BLaER1 treated with 17β-estradiol and CSF1 and Interleukin-3, amounts not matched to agents 10 nM and 100 nM (cell line): ENCODE results near the gene MEGF6.

Experiments
- H3K27ac ChIP-seq, 11 experiments: shearing (Covaris generic); formaldehyde crosslinking; 2 replicates each; pipeline ENCODE4 v1.8.1; 2022
- H3K27me3 ChIP-seq, 11 experiments: shearing (Covaris generic); formaldehyde crosslinking; 2 replicates each; pipeline ENCODE4 v1.8.1; 2022
- H3K36me3 ChIP-seq, 11 experiments: shearing (Covaris generic); formaldehyde crosslinking; 2 replicates each; pipeline ENCODE4 v1.8.1; 2022
- H3K4me1 ChIP-seq, 10 experiments: shearing (Covaris generic); formaldehyde crosslinking; 2 replicates each; pipeline ENCODE4 v1.8.1; 2022
- H3K4me2 ChIP-seq, 11 experiments: shearing (Covaris generic); formaldehyde crosslinking; 2 replicates each; pipeline ENCODE4 v1.8.1; 2022
- H3K4me3 ChIP-seq, 10 experiments: shearing (Covaris generic); formaldehyde crosslinking; 2 replicates each; pipeline ENCODE4 v1.8.1; 2022
- H3K9ac ChIP-seq, 11 experiments: shearing (Covaris generic); formaldehyde crosslinking; 2 replicates each; pipeline ENCODE4 v1.8.1; 2022
- H3K9me3 ChIP-seq, 11 experiments: shearing (Covaris generic); formaldehyde crosslinking; replicated peaks in 1 of 11; 2 replicates each; pipeline ENCODE4 v1.8.1; 2022
- H4K20me1 ChIP-seq, 11 experiments: shearing (Covaris generic); formaldehyde crosslinking; 2 replicates each; pipeline ENCODE4 v1.8.1; 2022
- Cebpa-rat ChIP-seq, 11 experiments: shearing (Covaris generic); IDR thresholded peaks; 2 replicates each; pipeline ENCODE4 v1.8.1; 2022

The MEGF6 gene

DNA sequence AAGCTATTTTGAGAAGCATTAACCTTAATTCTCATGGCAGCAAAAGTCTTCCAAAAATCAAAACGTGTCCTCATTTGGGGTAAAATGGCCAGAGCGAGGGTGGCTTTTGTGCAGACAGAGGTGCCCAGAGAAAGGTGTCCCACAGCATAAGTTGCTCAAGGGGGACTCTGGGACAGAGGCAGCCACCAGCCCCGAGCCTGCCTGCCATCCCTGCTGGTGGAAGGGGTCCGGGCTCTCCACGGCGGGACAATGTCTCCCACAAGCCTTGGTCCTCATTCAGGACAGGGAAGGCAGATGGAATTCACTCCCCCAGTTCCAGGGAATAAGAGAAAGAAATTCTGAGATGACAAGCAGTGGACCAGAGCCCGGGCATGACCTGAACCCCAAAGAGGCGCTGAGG lies 169.4 kb downstream of the MEGF6 start:
- TF ChIP-seq Cebpa-rat (IDR thresholded peaks at IDR 0.05), result no peak
- Histone ChIP-seq H3K27me3 (peaks cover 0 to 14% (median 0%) of the 10 kb centered on the region in 11 experiments; a peak in 6 of 22 replicates), H3K9me3 (peaks cover 9 to 15% (median 14%) of the 10 kb centered on the region in 11 experiments; a peak in 19 of 22 replicates), H3K36me3 (no peaks in the 10 kb centered on the region), H3K4me3 (no peak overlapping the region), H3K4me1 (no peaks in the 10 kb centered on the region; a peak in 1 of 20 replicates), H3K9ac (no peak overlapping the region), H4K20me1 (peaks cover 0 to 7% (median 0%) of the 10 kb centered on the region in 11 experiments; a peak in 3 of 22 replicates), H3K27ac (no peak overlapping the region), H3K4me2 (no peak overlapping the region)

DNA sequence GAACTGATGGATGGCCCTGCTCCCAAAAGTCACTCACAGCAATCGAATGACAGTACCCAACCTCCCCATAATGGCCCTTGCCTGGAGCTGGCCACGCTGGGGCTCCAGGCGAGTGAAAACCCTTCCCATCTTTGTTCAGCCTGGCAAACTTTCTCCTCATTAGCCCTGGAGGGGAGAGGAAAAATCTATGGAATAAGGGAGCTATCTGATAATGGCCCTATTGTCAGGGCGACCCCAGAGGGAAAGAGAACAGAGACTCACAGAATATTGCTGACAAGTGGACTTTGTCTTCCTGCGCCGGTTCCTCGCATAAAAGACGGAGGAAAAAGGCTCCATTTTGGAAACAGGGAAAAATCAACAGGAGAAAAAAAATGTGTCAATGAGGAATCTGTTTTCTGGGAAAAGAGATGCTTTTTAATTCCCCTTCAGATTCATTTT lies 169.9 kb downstream of the MEGF6 start:
- Histone ChIP-seq H3K4me1 (no peaks in the 10 kb centered on the region; a peak in 1 of 20 replicates), H3K36me3 (no peaks in the 10 kb centered on the region), H3K27ac (no peak overlapping the region), H4K20me1 (peaks cover 0 to 11% (median 0%) of the 10 kb centered on the region in 11 experiments; a peak in 3 of 22 replicates), H3K4me3 (no peak overlapping the region), H3K4me2 (no peak overlapping the region), H3K9ac (no peak overlapping the region), H3K27me3 (peaks cover 0 to 17% (median 0%) of the 10 kb centered on the region in 11 experiments; a peak in 6 of 22 replicates), H3K9me3 (peaks cover 7 to 12% (median 9%) of the 10 kb centered on the region in 11 experiments; a peak in 19 of 22 replicates)
- no peak for TF ChIP-seq Cebpa-rat (IDR thresholded peaks at IDR 0.05)

DNA sequence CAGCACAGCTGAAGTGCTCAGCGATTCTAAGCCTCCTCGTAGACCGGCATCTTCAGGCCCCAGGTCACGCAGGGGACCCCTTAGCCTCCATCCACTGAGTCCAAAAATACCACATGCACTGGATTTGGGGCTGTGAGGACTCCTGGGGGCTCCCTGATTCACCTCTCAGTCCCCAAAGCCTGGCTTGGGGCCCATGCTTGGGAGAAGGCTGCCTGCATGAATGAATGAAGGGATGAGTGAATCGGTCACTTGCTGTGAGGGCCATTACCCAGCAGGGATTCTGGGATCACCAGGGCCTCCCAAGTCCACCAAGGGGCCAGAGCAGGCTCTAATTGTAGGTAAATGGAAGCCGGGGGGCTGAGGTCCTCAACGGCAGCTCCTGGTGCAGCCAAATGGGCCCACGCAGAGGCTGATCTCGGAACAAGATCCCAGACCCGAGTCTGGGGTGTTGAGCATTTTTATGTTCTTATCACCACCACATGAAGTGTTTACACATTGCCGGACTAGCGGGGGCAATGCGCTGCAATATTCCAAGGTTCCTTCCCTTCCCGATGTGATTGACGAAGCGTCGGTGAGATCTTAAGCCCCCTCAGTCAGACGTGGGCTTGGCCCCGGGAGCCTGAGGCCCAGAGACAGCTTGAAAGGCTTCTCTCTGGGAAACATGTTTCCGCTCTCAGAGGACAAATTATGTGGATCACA lies 170.4 kb downstream of the MEGF6 start:
- H3K36me3 ChIP-seq, result no peaks in the 10 kb centered on the region
- H3K27me3 ChIP-seq, result peaks cover 0 to 23% (median 1%) of the 10 kb centered on the region in 11 experiments; a peak in 9 of 22 replicates
- no peak for TF ChIP-seq Cebpa-rat (IDR thresholded peaks at IDR 0.05)
- H3K9me3 ChIP-seq, result peaks cover 2 to 6% (median 4%) of the 10 kb centered on the region in 11 experiments; a peak in 15 of 22 replicates
- H3K4me2 ChIP-seq, result no peak overlapping the region
- H3K27ac ChIP-seq, result no peak overlapping the region
- H3K9ac ChIP-seq, result no peak overlapping the region; a peak in 1 of 22 replicates
- H4K20me1 ChIP-seq, result peaks cover 0 to 12% (median 0%) of the 10 kb centered on the region in 11 experiments; a peak in 3 of 22 replicates
- no peaks in the 10 kb centered on the region; a peak in 1 of 20 replicates for H3K4me1 ChIP-seq
- H3K4me3 ChIP-seq, result no peak overlapping the region

DNA sequence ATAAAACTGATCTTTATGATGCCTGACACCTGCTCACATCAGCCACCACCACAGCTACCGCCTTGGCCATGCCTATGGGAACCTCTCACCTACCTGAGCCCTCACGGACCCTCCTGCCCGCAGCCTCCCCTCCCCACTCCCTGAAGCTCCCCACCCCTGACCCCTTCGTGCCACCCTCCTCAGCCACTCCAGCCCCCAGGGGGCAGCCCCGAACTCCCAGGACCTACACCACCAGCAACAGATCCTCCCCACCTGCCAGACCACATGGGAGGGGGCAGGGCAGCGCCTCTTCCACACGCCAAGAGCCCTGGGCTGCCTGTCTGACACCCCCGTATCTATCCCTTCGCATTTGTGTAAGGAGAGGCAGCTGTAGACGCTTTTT lies 171.0 kb downstream of the MEGF6 start:
- Histone ChIP-seq H4K20me1 (peaks cover 0 to 12% (median 0%) of the 10 kb centered on the region in 11 experiments; a peak in 3 of 22 replicates), H3K36me3 (no peaks in the 10 kb centered on the region), H3K4me1 (no peaks in the 10 kb centered on the region; a peak in 1 of 20 replicates), H3K4me2 (no peak overlapping the region), H3K27ac (no peak overlapping the region), H3K27me3 (peaks cover 0 to 29% (median 7%) of the 10 kb centered on the region in 11 experiments; a peak in 12 of 22 replicates), H3K4me3 (no peak overlapping the region), H3K9ac (no peak overlapping the region), H3K9me3 (peaks cover 0 to under 1% (median 0%) of the 10 kb centered on the region in 11 experiments; a peak in 2 of 22 replicates)
- no peak for TF ChIP-seq Cebpa-rat (IDR thresholded peaks at IDR 0.05)
